ENCODE measurements around the gene TSPAN4.

Gene TSPAN4

DNA sequence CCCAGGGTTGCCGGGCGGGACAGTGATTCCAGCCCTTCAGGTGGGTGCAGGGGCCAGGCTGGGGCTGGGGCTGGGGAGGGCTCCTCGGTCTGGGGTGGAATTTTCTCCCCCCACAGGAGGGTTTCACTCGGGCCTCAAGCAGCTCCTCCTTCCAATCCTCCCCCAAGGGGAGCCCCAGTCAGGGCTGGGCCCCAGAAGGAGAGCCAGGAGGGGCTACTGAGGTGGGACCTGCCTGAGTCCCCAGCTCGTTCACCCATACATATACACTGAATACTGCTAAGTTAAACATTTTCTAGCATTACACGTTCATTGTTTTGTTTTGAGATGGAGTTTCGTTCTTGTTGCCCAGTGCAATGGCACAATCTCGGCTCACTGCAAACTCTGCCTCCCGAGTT lies 16.4 kb upstream of the TSPAN4 start:
- H2BK15ac ChIP-seq (replicated peaks; ENCODE audit: low read depth): no peak overlapping the region
- peaks cover under 1% of the 10 kb centered on the region for H3K79me1 ChIP-seq (ENCODE audit: low read length)
- WGBS (ENCODE audit: extremely low coverage, insufficient coverage, low lambda C conversion rate): no CpG with 5 or more reads among the region's 9 CpGs
- no peaks in the 10 kb centered on the region for H3K79me2 ChIP-seq (ENCODE audit: control insufficient read depth, insufficient read depth, low read length)
- DNase-seq: no peak
- H3K4me2 ChIP-seq (ENCODE audit: low read length): no peak overlapping the region
- no peak overlapping the region for H3K4me3 ChIP-seq (ENCODE audit: low read length)
- H4K8ac ChIP-seq (ENCODE audit: low read depth, low read length): no peak overlapping the region
- H4K5ac ChIP-seq (ENCODE audit: low read length): no peak overlapping the region
- H2AK5ac ChIP-seq (ENCODE audit: low read length): no peak overlapping the region
- no peak overlapping the region for H2BK120ac ChIP-seq (ENCODE audit: low read depth, low read length)
- H3K4me1 ChIP-seq (ENCODE audit: control insufficient read depth, low read depth, low read length): peaks cover 5% of the 10 kb centered on the region
- H3K56ac ChIP-seq (ENCODE audit: low read length): no peak overlapping the region
- no peak overlapping the region for H2BK5ac ChIP-seq (ENCODE audit: low read length)
- no peak overlapping the region for H3K9ac ChIP-seq (ENCODE audit: low read length)
- H3K27me3 ChIP-seq (ENCODE audit: insufficient read depth, low read length, poor library complexity): peaks cover 3% of the 10 kb centered on the region
- H3K27ac ChIP-seq (ENCODE audit: low read depth, low read length): no peak overlapping the region
- no peaks in the 10 kb centered on the region for H3K36me3 ChIP-seq (ENCODE audit: control insufficient read depth, insufficient read depth, low read length)
- no peak overlapping the region for H3K18ac ChIP-seq (ENCODE audit: low read length)
- no peak overlapping the region for H3K4ac ChIP-seq (ENCODE audit: low read depth, low read length)
- no peak overlapping the region for H3K23ac ChIP-seq (ENCODE audit: low read length)

GRCh38 chr11:826836-827145 lies 15.9 kb upstream of the TSPAN4 start:
- peak overlapping the region; percentile 56 for H3K56ac ChIP-seq (ENCODE audit: low read length)

GRCh38 chr11:827146-827896 lies 15.3 kb upstream of the TSPAN4 start:
- peak; percentile 60 for DNase-seq
- peaks cover 9% of the 10 kb centered on the region for H3K4me1 ChIP-seq (ENCODE audit: control insufficient read depth, low read depth, low read length)

More at GRCh38 chr11:826836-827145, 15.9 kb upstream of the TSPAN4 start:
- Histone ChIP-seq H3K9ac (ENCODE audit: low read length) (peak overlapping the region; percentile 48), H3K27ac (ENCODE audit: low read depth, low read length) (no peak overlapping the region), H2BK120ac (ENCODE audit: low read depth, low read length) (no peak overlapping the region), H2AK5ac (ENCODE audit: low read length) (no peak overlapping the region), H3K18ac (ENCODE audit: low read length) (no peak overlapping the region), H3K4me1 (ENCODE audit: control insufficient read depth, low read depth, low read length) (peaks cover 5% of the 10 kb centered on the region), H3K27me3 (ENCODE audit: insufficient read depth, low read length, poor library complexity) (peaks cover 3% of the 10 kb centered on the region), H3K4me2 (ENCODE audit: low read length) (peak overlapping the region; percentile 52), H3K36me3 (ENCODE audit: control insufficient read depth, insufficient read depth, low read length) (no peaks in the 10 kb centered on the region), H3K4ac (ENCODE audit: low read depth, low read length) (no peak overlapping the region), H4K5ac (ENCODE audit: low read length) (no peak overlapping the region), H4K8ac (ENCODE audit: low read depth, low read length) (no peak overlapping the region), H2BK5ac (ENCODE audit: low read length) (no peak overlapping the region), H3K79me1 (ENCODE audit: low read length) (no peaks in the 10 kb centered on the region), H3K79me2 (ENCODE audit: control insufficient read depth, insufficient read depth, low read length) (no peaks in the 10 kb centered on the region), H2BK15ac (replicated peaks; ENCODE audit: low read depth) (no peak overlapping the region), H3K4me3 (ENCODE audit: low read length) (no peak overlapping the region), H3K23ac (ENCODE audit: low read length) (no peak overlapping the region)
- WGBS (ENCODE audit: extremely low coverage, insufficient coverage, low lambda C conversion rate): no CpG with 5 or more reads among the region's 22 CpGs
- DNase-seq: no peak

DNA sequence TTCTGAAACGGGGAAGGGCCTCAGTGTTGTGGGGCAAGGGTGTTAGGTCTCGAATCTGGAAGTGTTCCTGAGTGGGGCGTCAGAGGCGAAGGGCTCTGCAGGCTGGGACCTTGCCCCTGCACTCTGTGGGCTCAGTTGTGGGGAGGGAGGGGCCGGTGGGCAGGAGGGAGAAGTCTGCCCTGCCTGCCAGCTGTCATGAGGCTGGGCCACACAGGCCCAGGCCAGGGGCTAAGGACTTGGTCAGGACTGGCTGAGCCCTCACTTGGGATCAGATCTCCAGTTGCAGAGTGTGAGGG lies 14.8 kb upstream of the TSPAN4 start, which contains the start of gene CRACR2B:
TSS of gene CRACR2B (plus strand) at position 23 of the 296 bp plus-strand sequence. CDS start 689 bp downstream, outside the sequence.
- H3K56ac ChIP-seq (ENCODE audit: low read length): peak within 1 kb of the TSS; percentile 81
- no peak within 1 kb of the TSS for H3K4me3 ChIP-seq (ENCODE audit: low read length)
- H3K27me3 ChIP-seq (ENCODE audit: insufficient read depth, low read length, poor library complexity): peaks cover 3% of the 10 kb centered on the region
- no peak within 1 kb of the TSS for H3K4ac ChIP-seq (ENCODE audit: low read depth, low read length)
- no peak within 1 kb of the TSS for H2BK15ac ChIP-seq (replicated peaks; ENCODE audit: low read depth)
- H4K8ac ChIP-seq (ENCODE audit: low read depth, low read length): no peak within 1 kb of the TSS
- H3K36me3 ChIP-seq (ENCODE audit: control insufficient read depth, insufficient read depth, low read length): no peaks in the 10 kb centered on the region
- peak within 1 kb of the TSS; percentile 52 for H3K4me2 ChIP-seq (ENCODE audit: low read length)
- peaks cover 9% of the 10 kb centered on the region for H3K4me1 ChIP-seq (ENCODE audit: control insufficient read depth, low read depth, low read length)
- no peaks in the 10 kb centered on the region for H3K79me2 ChIP-seq (ENCODE audit: control insufficient read depth, insufficient read depth, low read length)
- H3K27ac ChIP-seq (ENCODE audit: low read depth, low read length): peak within 1 kb of the TSS; percentile 2
- H3K23ac ChIP-seq (ENCODE audit: low read length): peak within 1 kb of the TSS; percentile 24
- H2BK120ac ChIP-seq (ENCODE audit: low read depth, low read length): no peak within 1 kb of the TSS
- no peak within 1 kb of the TSS for H3K18ac ChIP-seq (ENCODE audit: low read length)
- H3K9ac ChIP-seq (ENCODE audit: low read length): peak within 1 kb of the TSS; percentile 70
- whole genome bisulfite sequencing (ENCODE audit: extremely low coverage, insufficient coverage, low lambda C conversion rate): no CpG with 5 or more reads among the region's 5 CpGs
- DNase-seq: no peak
- H3K79me1 ChIP-seq (ENCODE audit: low read length): no peaks in the 10 kb centered on the region
- H4K5ac ChIP-seq (ENCODE audit: low read length): no peak within 1 kb of the TSS
- no peak within 1 kb of the TSS for H2BK5ac ChIP-seq (ENCODE audit: low read length)
- no peak within 1 kb of the TSS for H2AK5ac ChIP-seq (ENCODE audit: low read length)

More at GRCh38 chr11:827146-827896, 15.3 kb upstream of the TSPAN4 start:
- Histone ChIP-seq H3K4me3 (ENCODE audit: low read length) (no peak overlapping the region), H3K79me2 (ENCODE audit: control insufficient read depth, insufficient read depth, low read length) (no peaks in the 10 kb centered on the region), H4K5ac (ENCODE audit: low read length) (no peak overlapping the region), H3K4me2 (ENCODE audit: low read length) (peak overlapping the region; percentile 52), H3K23ac (ENCODE audit: low read length) (no peak overlapping the region), H3K56ac (ENCODE audit: low read length) (peak overlapping the region; percentile 56), H3K27me3 (ENCODE audit: insufficient read depth, low read length, poor library complexity) (peaks cover 3% of the 10 kb centered on the region), H2BK120ac (ENCODE audit: low read depth, low read length) (no peak overlapping the region), H3K27ac (ENCODE audit: low read depth, low read length) (peak overlapping the region; percentile 2), H3K9ac (ENCODE audit: low read length) (peak overlapping the region; percentile 48), H3K4ac (ENCODE audit: low read depth, low read length) (no peak overlapping the region), H4K8ac (ENCODE audit: low read depth, low read length) (no peak overlapping the region), H2BK15ac (replicated peaks; ENCODE audit: low read depth) (no peak overlapping the region), H3K18ac (ENCODE audit: low read length) (no peak overlapping the region), H3K79me1 (ENCODE audit: low read length) (no peaks in the 10 kb centered on the region), H2BK5ac (ENCODE audit: low read length) (no peak overlapping the region), H3K36me3 (ENCODE audit: control insufficient read depth, insufficient read depth, low read length) (no peaks in the 10 kb centered on the region), H2AK5ac (ENCODE audit: low read length) (no peak overlapping the region)
- WGBS (ENCODE audit: extremely low coverage, insufficient coverage, low lambda C conversion rate): no CpG with 5 or more reads among the region's 66 CpGs

- H3K27me3 ChIP-seq (ENCODE audit: insufficient read depth, low read length, poor library complexity): peaks cover 3% of the 10 kb centered on the region
- H3K4me2 ChIP-seq (ENCODE audit: low read length): peak overlapping the region; percentile 56
- no peak overlapping the region for H3K4me3 ChIP-seq (ENCODE audit: low read length)
- no peak overlapping the region for H4K8ac ChIP-seq (ENCODE audit: low read depth, low read length)
- H3K36me3 ChIP-seq (ENCODE audit: control insufficient read depth, insufficient read depth, low read length): no peaks in the 10 kb centered on the region
- WGBS (ENCODE audit: extremely low coverage, insufficient coverage, low lambda C conversion rate): no CpG with 5 or more reads among the region's 21 CpGs
- H3K18ac ChIP-seq (ENCODE audit: low read length): no peak overlapping the region
- no peak overlapping the region for H2BK120ac ChIP-seq (ENCODE audit: low read depth, low read length)
- no peaks in the 10 kb centered on the region for H3K79me2 ChIP-seq (ENCODE audit: control insufficient read depth, insufficient read depth, low read length)
- H2BK5ac ChIP-seq (ENCODE audit: low read length): no peak overlapping the region
- no peak overlapping the region for H3K27ac ChIP-seq (ENCODE audit: low read depth, low read length)
- H2AK5ac ChIP-seq (ENCODE audit: low read length): no peak overlapping the region
- peak overlapping the region; percentile 24 for H3K23ac ChIP-seq (ENCODE audit: low read length)
- no peaks in the 10 kb centered on the region for H3K79me1 ChIP-seq (ENCODE audit: low read length)
- H3K9ac ChIP-seq (ENCODE audit: low read length): peak overlapping the region; percentile 70
- peak overlapping the region; percentile 81 for H3K56ac ChIP-seq (ENCODE audit: low read length)
- DNase-seq: no peak
- no peak overlapping the region for H2BK15ac ChIP-seq (replicated peaks; ENCODE audit: low read depth)
- peaks cover 9% of the 10 kb centered on the region for H3K4me1 ChIP-seq (ENCODE audit: control insufficient read depth, low read depth, low read length)
- no peak overlapping the region for H3K4ac ChIP-seq (ENCODE audit: low read depth, low read length)
- H4K5ac ChIP-seq (ENCODE audit: low read length): no peak overlapping the region
Measured at GRCh38 chr11:828506-829175, 14.0 kb upstream of the TSPAN4 start.

Data from mesendoderm (in vitro differentiated cells).